Duodenal mucosa (tissue), 2 donors: Measurements from ENCODE around the gene CHCHD1.
"Not testable (repeated sequence)": the region's sequence is repeated elsewhere in the genome, so short reads cannot be mapped to it uniquely, and the experiment has no call there.

Source experiments
- H3K27ac ChIP-seq: one replicate; pipeline ENCODE4 v1.7.0; 2013; ENCODE audit warnings: low read depth, low read length
- H3K27me3 ChIP-seq, 2 donors: one replicate each; pipeline ENCODE4 v1.7.0; 2013; ENCODE audit warnings: low read length in 2 of 2, control low read depth in 1 of 2; ENCODE audit not compliant: insufficient read depth in 2 of 2, control insufficient read depth in 1 of 2
- H3K36me3 ChIP-seq, 2 donors: one replicate each; pipeline ENCODE4 v1.7.0; 2013; ENCODE audit warnings: low read length in 2 of 2, control low read depth in 1 of 2; ENCODE audit not compliant: insufficient read depth in 2 of 2, control insufficient read depth in 1 of 2
- H3K4me1 ChIP-seq, 2 donors: one replicate each; pipeline ENCODE4 v1.7.0; 2013; ENCODE audit warnings: low read length in 2 of 2, control low read depth in 1 of 2; ENCODE audit not compliant: insufficient read depth in 2 of 2, control insufficient read depth in 1 of 2
- H3K4me3 ChIP-seq, 2 donors: one replicate each; pipeline ENCODE4 v1.7.0; 2013; ENCODE audit warnings: low read length in 2 of 2, low read depth in 1 of 2
- H3K9ac ChIP-seq, 2 donors: one replicate each; pipeline ENCODE4 v1.7.0; 2013; ENCODE audit warnings: low read length in 2 of 2, low read depth in 1 of 2
- H3K9me3 ChIP-seq, 2 donors: one replicate each; pipeline ENCODE4 v1.7.0; 2013; ENCODE audit warnings: low read length in 2 of 2, control low read depth in 1 of 2; ENCODE audit not compliant: control insufficient read depth in 1 of 2

Gene CHCHD1

DNA sequence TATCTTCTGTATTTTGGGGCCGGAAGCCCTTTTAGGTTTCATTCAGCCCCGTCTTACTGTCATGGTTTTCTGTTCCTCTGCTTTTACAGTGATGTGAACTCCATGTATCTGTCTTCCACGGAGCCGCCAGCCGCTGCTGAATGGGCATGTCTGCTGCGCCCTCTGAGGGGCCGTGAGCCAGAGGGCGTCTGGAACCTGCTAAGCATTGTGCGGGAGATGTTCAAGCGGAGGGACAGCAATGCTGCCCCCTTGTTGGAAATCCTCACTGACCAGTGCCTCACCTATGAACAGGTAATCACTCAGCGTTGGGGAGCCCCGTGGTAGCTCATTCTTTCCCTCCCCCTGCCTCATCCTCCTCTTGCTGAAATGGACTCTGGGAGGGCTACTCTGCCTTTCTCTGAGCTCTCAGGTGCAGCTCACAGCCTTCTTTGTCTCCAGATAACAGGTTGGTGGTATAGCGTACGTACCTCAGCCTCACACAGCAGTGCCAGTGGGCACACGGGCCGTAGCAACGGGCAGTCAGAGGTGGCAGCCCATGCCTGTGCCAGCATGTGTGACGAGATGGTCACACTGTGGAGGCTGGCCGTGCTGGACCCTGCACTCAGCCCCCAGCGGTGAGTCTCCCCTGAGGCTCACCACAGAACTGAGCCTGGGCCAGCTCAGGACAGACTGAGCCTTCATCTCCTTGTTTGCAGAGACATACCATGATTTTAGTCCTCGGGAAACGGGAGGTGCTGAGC lies 9.2 kb downstream of the CHCHD1 start:
- H3K9me3 ChIP-seq = no peaks in the 10 kb centered on the region
- peaks cover 8 to 14% of the 10 kb centered on the region in 2 donors for H3K4me1 ChIP-seq
- peaks cover 54 to 71% of the 10 kb centered on the region in 2 donors for H3K36me3 ChIP-seq
- H3K9ac ChIP-seq = no peak overlapping the region
- no peak overlapping the region for H3K4me3 ChIP-seq
- no peak overlapping the region for H3K27ac ChIP-seq
- no peaks in the 10 kb centered on the region for H3K27me3 ChIP-seq

DNA sequence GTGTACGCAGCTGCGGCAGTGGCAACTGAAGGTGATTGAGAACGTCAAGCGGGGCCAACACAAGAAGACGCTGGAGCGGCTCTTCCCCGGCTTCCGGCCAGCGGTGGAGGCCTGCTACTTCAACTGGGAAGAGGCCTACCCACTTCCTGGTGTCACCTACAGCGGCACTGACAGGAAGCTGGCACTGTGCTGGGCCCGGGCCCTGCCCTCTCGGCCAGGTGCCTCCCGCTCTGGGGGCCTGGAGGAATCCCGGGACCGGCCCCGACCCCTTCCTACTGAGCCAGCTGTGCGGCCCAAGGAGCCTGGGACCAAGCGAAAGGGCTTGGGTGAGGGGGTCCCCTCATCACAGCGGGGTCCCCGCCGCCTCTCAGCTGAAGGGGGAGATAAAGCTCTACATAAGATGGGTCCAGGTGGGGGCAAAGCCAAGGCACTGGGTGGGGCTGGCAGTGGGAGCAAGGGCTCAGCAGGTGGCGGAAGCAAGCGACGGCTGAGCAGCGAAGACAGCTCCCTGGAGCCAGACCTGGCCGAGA lies 10.1 kb downstream of the CHCHD1 start:
- H3K9me3 ChIP-seq = no peaks in the 10 kb centered on the region
- H3K9ac ChIP-seq = no peak overlapping the region
- H3K27me3 ChIP-seq = no peaks in the 10 kb centered on the region
- H3K36me3 ChIP-seq = peaks cover 54 to 79% of the 10 kb centered on the region in 2 donors
- peaks cover 4 to 5% of the 10 kb centered on the region in 2 donors for H3K4me1 ChIP-seq
- H3K4me3 ChIP-seq = no peak overlapping the region
- H3K27ac ChIP-seq = no peak overlapping the region

DNA sequence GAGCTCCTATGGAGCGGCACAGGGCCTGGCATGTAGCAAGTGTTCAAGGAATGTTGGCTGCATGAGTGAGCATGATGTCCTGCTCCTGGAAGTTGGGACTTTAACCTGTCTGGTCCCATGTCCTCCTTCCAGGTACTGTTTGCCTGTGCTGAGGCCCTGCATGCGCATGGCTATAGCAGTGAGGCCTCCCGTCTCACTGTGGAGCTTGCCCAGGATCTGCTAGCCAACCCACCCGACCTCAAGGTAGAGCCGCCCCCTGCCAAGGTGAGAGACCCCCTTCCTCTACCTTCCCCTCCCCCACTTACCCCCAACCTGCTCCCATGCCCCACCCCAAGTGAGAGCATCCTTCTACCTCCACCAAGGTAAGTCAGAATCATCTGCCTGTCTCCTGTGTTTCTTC lies 11.6 kb downstream of the CHCHD1 start:
- Histone ChIP-seq H3K4me3 (no peak overlapping the region), H3K27me3 (no peaks in the 10 kb centered on the region), H3K27ac (no peak overlapping the region), H3K36me3 (peaks cover 68 to 95% of the 10 kb centered on the region in 2 donors), H3K4me1 (no peaks in the 10 kb centered on the region), H3K9me3 (no peaks in the 10 kb centered on the region), H3K9ac (no peak overlapping the region)

DNA sequence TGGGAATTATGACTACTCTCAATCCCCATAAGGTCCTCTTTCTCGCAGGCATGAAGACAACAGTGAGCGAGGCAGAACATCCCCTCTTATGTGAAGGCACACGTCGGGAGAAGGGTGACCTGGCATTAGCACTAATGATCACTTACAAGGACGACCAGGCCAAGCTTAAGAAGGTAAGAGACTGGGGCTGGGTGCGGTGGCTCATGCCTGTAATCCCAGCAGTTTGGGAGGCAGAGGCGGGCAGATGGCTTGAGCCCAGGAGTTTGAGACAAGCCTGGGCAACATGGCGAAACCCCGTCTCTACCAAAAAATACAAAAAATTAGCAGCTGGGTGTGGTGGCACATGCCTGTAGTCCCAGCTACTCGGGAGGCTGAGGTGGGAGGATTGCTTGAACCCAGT lies 13.6 kb downstream of the CHCHD1 start:
- H3K9ac ChIP-seq, H3K27ac ChIP-seq: not testable (repeated sequence)
- H3K36me3 ChIP-seq = peaks cover 66 to 96% of the 10 kb centered on the region in 2 donors

DNA sequence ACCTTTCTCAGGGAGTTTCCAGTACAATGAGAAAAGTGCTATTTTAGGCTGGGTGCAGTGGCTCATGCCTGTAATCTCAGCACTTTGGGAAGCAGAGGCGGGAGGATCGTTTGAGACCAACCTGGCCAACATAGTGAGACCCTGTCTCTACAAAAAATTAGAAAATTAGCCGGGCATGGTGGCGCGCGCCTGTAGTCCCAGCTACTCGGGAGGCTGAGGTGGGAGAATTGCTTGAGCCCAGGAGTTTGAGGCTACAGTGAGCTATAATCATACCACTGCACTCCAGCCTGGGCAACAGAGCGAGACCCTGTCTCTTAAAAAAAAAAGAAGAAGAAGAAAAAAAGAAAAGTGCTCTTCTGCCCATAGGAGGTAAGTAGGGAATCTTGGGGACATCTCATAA lies 14.2 kb downstream of the CHCHD1 start:
- H3K4me3 ChIP-seq, H3K27ac ChIP-seq, H3K27me3 ChIP-seq, H3K9me3 ChIP-seq, H3K4me1 ChIP-seq, H3K9ac ChIP-seq: not testable (repeated sequence)
- peaks cover 69 to 95% of the 10 kb centered on the region in 2 donors for H3K36me3 ChIP-seq

More for the DNA sequence above, 13.6 kb downstream of the CHCHD1 start:
- not testable (repeated sequence) for H3K4me1 ChIP-seq, H3K27me3 ChIP-seq, H3K9me3 ChIP-seq, H3K4me3 ChIP-seq

DNA sequence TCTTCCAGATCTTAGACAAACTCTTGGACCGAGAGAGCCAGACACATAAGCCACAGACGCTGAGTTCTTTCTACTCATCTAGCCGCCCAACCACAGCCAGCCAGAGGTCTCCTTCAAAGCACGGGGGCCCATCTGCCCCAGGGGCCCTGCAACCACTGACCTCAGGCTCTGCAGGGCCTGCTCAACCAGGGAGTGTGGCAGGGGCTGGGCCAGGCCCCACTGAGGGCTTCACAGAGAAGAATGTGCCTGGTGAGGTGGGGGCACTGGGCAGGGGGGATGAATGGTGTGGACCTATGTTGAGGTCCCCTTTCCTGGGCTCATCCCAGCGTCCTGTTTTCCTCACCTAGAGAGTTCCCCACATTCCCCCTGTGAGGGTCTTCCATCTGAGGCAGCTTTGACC lies 14.9 kb downstream of the CHCHD1 start:
- Histone ChIP-seq H3K4me3 (no peak overlapping the region), H3K9me3 (no peaks in the 10 kb centered on the region), H3K36me3 (peaks cover 68 to 95% of the 10 kb centered on the region in 2 donors), H3K9ac (no peak overlapping the region), H3K4me1 (no peaks in the 10 kb centered on the region), H3K27me3 (no peaks in the 10 kb centered on the region), H3K27ac (no peak overlapping the region)

DNA sequence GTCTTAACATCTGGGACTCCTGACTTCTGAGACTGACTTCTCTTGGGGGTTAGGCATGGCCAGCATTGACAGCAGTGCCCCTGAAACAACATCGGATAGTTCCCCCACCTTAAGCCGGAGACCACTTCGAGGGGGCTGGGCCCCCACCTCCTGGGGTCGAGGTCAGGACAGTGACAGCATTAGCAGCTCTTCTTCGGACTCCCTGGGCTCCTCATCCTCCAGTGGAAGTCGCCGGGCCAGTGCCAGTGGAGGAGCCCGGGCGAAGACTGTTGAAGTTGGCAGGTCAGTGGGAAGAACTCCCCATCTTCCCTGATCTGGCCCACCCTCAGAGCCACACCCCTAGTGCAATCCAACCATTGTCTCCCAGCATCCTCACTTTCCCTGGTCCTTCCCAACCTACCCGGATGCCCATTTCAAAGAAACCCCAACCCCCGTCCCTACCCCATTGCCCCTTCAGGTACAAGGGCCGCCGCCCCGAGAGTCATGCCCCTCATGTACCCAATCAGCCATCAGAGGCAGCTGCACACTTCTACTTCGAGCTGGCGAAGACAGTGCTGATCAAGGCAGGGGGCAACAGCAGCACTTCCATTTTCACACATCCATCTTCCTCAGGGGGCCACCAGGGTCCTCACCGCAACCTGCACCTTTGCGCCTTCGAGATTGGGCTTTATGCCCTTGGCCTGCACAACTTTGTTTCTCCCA lies 15.6 kb downstream of the CHCHD1 start:
- no peaks in the 10 kb centered on the region for H3K27me3 ChIP-seq
- H3K9me3 ChIP-seq = no peaks in the 10 kb centered on the region
- H3K9ac ChIP-seq = no peak overlapping the region
- H3K27ac ChIP-seq = no peak overlapping the region
- peaks cover 70 to 95% of the 10 kb centered on the region in 2 donors for H3K36me3 ChIP-seq
- no peak overlapping the region for H3K4me3 ChIP-seq
- H3K4me1 ChIP-seq = no peaks in the 10 kb centered on the region

DNA sequence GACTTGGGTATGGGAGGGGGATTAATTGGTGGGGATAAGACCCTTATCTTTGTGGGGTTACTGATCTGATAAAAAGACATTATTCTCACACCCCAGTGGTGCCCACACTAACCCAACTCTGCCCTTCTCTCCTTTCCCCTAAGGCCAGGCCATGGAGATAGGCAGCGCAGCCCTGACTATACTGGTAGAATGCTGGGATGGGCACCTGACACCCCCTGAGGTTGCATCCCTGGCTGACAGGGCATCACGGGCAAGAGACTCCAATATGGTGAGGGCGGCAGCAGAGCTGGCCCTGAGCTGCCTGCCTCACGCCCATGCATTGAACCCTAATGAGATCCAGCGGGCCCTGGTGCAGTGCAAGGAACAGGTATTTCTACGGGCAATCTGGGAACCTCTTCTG lies 16.2 kb downstream of the CHCHD1 start:
- no peak overlapping the region for H3K27ac ChIP-seq
- H3K9ac ChIP-seq = no peak overlapping the region
- H3K9me3 ChIP-seq = no peaks in the 10 kb centered on the region
- H3K36me3 ChIP-seq = peaks cover 71 to 95% of the 10 kb centered on the region in 2 donors
- no peaks in the 10 kb centered on the region for H3K4me1 ChIP-seq
- no peak overlapping the region for H3K4me3 ChIP-seq
- H3K27me3 ChIP-seq = no peaks in the 10 kb centered on the region

DNA sequence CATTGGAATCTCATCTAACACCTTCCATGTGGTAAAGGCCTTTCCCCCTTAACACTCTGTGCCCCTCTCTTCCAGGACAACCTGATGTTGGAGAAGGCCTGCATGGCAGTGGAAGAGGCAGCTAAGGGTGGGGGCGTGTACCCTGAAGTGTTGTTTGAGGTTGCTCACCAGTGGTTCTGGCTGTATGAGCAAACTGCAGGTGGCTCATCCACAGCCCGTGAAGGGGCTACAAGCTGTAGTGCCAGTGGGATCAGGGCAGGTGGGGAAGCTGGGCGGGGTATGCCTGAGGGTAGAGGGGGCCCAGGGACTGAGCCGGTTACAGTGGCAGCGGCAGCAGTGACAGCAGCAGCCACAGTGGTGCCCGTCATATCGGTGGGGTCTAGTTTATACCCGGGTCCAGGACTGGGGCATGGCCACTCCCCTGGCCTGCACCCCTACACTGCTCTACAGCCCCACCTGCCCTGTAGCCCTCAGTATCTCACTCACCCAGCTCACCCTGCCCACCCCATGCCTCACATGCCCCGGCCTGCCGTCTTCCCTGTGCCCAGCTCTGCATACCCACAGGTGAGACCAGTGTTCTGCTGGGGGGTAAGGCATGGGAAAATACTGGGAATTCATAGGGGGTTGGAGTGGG lies 17.2 kb downstream of the CHCHD1 start:
- Histone ChIP-seq H3K4me3 (no peak overlapping the region), H3K9me3 (no peaks in the 10 kb centered on the region), H3K9ac (no peak overlapping the region), H3K36me3 (peaks cover 72 to 95% of the 10 kb centered on the region in 2 donors), H3K27ac (no peak overlapping the region), H3K4me1 (no peaks in the 10 kb centered on the region), H3K27me3 (no peaks in the 10 kb centered on the region)
